Activated T-cell treated with anti-CD3 and anti-CD28 coated beads for 4 hours (primary cell): ENCODE measurements around the gene GMIP.

Source experiments
- DNase-seq: peaks from one replicate; pipeline ENCODE4 v3.0.0-alpha.2; 2020

The GMIP gene

DNA sequence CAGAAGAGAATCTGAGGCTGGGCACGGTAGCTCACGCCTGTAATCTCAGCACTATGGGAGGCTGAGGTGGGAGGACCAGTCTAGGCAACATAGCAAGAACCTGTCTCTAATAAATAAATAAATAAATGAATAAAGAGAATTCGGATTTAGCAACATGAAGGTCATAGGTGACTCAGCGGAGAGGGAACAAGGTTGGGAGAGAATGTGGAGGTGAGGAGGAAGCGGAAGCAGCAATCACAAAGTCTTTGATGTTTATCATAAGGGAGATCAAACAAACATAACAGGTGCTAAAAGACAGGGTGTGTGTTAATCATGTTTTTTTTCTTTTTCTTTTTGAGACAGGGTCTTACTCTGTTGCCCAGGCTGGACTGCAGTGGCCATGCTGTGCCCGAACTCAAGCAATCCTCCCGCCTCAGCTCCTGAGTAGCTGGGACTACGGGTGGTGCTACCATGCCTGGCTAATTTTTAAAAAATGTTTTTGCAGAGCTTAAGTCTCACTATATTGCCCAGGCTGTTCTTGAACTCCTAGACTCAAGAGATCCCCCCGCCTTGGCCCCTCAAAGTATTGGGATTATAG is 41.2 kb downstream of the GMIP start:
- DNase-seq: no peak

DNA sequence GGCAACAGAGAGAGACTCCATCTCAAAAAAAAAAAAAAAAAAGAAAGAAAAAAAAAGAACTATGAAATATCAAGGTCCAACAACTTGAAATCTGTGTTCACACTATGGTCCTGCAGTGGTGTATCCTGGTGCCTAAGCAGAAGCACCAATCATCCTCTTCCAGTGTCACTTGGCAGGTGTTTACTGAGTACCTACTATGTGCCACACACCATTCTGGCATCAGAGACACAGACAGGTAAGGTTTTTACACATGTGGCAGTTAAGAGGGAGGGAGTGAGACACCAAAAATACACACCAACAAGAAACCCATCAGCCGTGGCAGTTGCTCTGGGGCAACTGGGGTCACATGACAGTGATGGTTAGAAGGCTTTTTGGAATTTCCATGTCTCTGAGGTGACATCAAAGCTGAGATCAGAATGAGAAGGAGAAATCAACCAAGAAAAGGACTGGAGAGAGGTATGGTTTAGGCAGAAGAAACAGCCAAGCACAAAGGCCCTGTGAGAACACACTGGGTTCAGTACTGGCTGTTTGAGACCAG is 42.6 kb downstream of the GMIP start:
- DNase-seq: no peak

DNA sequence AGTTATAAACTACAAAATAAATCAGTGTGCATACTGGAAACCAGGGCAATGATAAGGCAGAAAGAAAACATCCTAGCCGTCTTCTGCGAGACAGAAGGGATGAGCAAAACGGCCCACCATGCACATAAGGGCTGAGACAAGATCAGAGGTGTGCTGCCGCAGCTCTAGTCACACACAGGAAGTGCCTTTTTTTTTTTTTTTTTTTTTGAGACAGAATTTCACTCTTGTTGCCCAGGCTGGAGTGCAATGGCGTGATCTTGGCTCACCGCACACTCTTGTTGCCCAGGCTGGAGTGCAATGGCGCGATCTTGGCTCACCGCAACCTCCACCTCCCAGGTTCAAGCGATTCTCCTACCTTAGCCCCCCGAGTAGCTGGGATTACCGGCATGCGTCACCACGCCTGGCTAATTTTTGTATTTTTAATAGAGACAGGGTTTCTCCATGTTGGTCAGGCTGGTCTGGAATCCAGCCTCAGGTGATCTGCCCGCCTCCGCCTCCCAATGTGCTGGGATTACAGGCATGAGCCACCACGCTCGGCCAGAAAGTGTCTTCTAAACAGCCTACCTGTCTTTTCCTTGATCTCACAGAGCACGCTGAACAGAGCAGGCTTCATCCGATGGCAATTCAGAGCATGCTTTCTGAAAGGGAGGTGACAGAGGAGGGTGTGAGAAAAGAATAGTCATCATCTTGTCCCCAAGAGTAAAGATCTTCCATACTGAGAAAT is 44.6 kb downstream of the GMIP start:
- peak; percentile 39 for DNase-seq

DNA sequence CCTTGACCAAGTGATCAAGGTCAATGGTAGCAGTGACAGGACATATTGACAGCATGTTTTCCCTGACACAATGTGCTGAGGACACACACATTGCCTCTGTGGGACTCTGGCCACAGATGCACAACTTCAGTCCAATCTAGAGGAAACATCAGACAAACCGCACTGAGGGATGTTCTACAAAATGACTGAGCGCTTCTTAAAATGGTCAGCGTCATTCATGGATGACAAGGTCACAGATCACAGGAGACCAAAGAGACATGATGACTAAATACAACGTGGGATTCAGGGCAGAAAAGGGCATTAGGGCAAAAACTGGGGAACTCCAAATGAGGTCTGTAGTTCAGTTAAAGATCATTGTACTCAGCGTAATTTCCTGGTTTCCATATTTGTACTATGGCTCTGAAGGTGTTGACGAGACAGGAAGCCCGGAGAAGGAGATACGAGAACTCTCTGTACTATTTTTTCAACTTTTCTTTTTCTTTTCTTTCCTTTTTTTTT is 45.6 kb downstream of the GMIP start:
- peak; percentile 38 for DNase-seq

DNA sequence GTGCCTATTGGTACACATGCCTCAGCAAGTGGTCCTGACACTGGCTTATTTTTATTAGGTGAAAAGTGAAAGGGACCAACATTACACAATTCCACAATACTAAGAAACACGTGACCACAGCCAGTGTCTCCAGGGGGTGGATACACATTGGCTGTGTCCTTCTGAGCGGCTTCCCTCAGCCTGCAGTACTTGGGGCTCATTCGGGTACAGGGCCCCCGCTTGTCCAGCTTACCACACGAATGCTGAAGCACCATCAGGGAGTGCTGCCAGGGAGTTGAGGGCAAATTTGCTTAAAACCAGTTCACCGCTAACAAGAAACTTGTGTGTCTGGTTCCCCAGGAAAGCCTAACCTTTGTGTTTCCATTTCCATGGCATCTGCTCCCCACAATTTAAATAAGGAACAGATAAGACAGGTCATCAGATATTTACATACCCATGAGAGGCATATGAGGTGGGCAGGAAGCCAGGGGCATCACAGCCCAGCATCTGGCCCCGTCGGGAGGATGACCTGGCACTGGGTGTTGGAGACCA is 48.2 kb downstream of the GMIP start:
- no peak for DNase-seq

DNA sequence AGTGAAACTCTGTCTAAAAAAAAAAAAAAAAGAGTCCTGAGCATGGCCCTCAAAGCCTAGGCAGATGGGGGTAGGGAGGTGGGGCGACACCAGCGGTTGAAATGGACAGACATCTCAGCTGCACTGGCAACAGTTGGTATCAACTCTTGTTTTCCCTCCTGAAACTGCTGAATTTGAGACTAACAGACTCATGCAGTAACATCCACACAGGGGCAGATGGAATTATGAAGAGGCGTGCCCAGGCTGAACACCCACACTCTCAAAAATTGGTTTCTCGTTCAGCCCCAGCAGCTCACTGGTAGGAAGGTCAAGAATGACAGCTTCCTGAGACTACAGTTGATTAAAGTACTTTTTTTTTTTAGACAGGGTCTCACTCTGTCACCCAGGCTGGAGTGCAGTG is 49.1 kb downstream of the GMIP start:
- no peak for DNase-seq

DNA sequence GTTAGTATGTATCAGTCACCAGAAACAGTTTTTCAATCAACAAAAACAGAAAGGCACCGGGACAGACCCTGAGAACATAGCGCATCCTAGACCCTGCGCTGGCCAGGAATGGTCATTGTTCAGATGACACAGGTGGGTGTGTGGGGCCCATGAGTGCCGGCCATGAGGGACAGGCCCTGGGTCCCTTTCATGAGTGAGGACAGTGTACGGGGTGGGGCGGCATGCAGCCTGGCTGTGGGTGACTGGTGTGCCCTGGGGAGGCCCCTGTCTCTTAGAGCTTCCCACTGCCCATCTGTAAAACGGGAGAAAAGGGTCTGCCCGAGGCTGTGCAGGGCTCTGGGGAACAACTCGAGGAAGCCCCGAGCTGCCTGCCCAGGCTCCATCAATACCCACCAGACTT is 50.8 kb downstream of the GMIP start:
- no peak for DNase-seq

DNA sequence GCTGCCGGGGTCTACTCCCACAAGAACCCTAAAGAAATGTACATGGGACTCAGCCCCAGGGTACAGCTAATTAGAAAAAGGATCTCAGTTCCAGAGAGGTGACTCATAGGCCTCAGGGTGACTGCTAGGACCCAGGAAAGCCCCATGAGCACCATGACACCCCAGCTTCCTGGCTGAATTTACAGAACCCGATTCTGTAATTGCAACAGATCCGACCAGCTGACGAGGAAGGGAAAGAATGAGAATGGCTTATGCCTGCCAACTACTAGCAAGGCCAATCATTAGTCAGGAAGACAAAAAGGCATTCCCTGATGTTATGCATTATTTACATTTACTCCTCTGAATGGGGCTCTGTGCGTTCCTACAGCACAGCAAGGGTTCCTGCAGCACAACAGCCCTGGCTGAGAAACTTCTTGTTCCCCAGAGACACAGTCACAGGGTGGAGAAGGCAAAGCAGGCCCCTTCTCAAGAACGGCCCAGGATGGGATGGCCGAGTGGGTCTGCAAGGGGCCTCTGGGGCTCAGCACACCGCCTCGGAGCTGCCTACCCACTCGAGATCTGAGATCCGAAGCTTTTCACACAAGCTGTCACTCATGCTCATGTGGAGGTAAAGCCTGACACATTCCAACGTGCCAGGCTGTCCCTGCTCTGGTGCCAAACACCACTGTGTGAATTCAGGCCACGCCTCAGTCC is 52.2 kb downstream of the GMIP start:
- peak; percentile 51 for DNase-seq

DNA sequence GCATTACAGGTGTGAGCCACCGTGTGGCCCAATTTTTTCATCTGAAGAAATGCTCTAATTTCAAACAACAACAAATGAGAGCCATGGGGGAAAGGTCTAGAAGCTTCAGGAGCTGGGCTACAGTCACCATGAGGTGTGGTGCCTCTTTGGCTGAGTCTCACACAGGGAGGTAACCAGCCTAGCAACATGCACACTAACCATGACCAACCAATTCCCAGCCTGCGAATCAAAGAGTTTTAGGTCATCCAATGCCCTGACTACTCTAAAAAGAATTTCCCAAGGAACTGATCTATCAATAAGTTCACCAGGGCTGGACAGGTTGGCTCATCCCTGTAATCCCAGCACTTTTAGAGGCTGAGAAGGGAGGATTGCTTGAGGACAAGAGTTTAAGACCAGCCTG is 54.9 kb downstream of the GMIP start:
- no peak for DNase-seq

DNA sequence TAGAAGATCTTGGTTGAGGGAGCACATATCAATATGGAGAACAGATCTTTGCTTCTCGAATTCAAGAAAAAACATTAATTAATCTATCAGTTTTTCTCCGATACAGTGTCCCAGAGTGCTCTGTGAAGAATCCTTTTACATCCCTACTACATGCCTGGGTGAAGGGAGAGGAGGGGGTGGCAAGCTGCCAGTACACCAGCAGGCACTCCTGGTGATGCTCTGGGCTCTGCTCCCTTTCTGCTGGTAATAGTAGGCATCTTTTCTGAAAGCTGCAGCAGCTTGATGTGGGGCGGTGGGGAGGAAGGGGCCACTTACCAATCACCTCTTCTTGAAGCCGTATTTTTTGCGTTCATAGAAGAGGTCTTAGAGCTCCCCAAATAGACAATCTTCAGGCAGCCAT is 55.7 kb downstream of the GMIP start:
- no peak for DNase-seq

DNA sequence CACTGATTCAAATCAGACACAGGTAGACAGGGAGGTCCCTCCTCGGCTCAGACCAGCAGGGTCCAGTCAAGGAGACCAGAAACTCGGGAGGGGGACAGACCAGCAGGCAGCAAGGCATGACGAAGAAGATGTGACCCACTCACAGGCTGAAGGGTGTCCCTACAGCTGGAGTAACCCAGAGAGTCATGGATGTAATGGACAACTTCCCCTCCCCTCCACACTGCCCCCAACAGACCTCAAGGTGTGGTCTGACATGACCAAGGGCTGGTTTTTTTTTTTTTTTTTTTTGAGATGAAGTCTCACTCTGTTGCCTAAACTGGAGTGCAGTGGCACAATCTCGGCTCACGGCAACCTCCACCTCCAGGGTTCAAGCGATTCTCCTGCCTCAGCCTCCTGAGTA is 59.1 kb downstream of the GMIP start:
- DNase-seq: no peak

DNA sequence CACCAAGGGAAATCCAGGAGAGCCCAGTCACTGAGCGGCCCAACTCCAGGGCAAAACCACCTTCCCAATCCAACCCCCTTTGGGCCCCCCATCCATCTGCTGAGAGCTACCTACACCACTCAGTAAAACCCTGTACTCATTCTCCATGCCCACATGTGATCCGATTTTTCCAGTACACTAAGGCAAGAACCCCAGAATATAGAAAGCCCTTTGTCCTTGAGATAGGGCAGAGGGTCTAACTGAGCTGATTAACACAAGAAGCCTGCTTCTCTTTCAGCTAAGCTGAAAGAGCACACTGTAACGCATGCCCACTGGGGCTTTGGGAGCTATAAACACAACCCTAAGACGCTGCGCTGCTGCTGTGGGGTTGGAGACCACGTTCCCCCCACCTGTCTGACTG is 61.0 kb downstream of the GMIP start:
- DNase-seq: no peak

DNA sequence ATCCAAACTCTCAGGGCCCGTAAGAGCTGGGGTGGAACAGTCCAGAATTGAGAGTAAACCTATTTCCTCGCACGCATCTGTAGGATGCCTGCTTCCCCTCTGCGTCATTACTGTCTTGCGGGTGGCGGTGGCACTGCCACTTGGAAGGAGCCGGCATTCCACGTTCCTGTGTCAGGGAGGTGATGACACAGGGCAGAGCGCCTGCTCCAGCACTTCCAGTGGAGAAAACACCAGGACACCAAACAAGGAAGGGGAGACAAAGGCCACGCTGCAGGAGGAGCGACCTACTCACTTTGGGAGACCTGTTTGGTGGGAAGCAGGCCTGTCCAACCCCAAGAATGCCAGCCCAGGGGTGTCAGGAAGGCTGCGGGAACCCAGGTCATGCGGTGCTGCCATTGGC is 62.1 kb downstream of the GMIP start:
- DNase-seq: no peak

DNA sequence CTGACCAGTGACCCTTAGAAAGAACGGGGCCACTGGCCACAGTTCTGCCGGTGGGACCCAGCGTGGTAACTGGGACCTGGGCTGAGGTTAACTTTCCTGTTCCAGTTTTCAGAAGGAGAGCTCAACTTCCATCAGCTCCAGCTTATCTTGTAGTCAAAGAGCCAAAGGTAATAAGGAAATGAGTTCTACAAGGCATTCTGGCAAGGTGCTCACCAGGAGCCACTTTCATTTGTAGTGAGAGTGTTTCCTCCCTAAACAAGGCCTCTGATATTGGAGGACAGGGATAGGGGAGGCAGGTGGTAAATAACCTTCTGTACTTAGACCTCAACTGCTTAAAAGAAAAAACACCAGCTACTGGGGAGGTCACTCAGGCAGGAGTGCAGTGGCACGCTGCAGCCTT is 63.0 kb downstream of the GMIP start:
- DNase-seq: no peak

DNA sequence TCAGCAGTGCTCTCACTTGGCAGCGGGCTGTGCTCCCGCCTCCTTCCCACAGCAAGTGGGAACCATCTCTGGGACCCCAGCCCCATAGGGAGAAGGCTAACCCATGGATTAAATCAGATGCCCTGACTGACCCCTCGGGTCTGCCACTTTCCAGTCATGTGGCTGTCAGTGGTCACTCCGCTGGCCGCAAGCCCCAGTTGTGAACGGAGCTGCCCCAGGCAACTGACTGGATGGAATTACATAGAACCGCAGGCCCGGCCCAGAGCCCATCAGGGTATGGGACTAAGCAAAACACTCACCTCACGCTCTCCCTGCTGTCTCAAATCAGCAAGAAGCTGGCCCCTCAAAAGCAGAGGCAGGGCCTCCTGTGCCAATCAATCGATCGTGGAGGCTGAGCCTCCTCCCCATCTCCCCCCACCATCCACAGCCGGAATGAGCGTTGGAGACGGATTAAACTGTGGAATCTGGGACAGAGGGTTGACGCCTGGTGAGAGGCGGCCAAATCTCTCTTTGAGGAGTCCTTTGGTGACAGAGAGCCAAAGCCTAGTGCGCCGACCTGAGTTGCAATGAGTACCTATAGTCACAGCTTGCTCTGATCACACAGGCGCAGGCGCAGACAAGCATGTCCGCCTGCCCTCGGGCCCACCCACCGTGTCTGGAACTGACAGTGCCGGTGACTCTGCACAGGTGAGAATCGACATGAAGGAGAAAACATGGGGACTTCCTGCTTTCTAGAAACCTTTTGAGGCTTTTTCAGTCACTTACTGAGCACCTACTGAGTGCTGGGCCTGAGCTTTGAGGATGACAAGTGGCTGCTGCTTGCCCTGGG is 63.7 kb downstream of the GMIP start:
- DNase-seq: no peak
